NOMO-1 treated with DMSO at 0.1 percent for 48 hours (cell line): ENCODE measurements around the gene TMEM39B.
"Not testable (repeated sequence)": the region's sequence is repeated elsewhere in the genome, so short reads cannot be mapped to it uniquely, and the experiment has no call there.

Experiments used
- DNase-seq: peaks from one replicate; lab custom pipeline; 2025; ENCODE audit not compliant: unreplicated experiment; lab: John Stamatoyannopoulos, UW

TMEM39B gene

DNA sequence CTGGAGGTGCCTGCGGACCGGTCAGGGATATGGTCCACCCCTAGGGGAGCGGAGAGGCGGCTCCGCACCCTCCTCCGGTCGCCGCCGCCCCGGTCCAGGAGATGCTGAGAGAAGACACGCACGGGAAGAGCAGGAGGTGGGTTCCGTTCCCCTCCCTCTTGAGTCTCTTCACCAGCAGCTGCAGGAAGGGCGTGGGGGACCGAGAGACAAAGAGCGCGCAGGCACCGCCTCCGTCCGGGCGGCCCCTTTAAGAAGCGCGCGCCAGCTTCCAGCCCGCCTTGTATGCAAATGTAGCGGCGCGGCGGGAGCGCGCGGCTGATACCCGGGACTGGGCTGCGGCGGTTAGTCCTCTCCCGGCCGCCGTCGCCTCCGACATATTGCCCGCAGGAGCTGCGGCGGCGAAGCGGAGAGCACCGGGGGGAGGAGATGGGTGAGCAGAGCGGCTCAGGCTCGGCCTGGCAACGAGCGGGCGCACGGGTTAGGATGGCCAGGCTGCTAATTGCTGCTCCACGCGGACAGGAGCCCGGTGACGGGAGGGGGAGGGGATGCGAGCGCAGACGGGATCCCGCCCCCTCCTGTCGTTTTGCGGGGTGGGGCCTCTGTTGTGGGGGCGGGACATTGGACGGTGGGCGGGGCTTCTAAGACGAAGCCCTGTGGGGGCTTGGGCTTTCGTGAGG lies at the start of gene TMEM39B:
TMEM39B (plus strand) TSS at position 318 of the 677 bp plus-strand sequence; CDS start at position 427, 109 bp downstream.
- peak; percentile 97 for DNase-seq

- DNase-seq = no peak
Measured at GRCh38 chr1:32023351-32023750, 49.4 kb upstream of the TMEM39B start.

- DNase-seq = no peak
Measured at GRCh38 chr1:32025515-32025914, 47.2 kb upstream of the TMEM39B start.

- DNase-seq = no peak
Measured at GRCh38 chr1:32028746-32029145, 44.0 kb upstream of the TMEM39B start.

- no peak for DNase-seq
Measured at GRCh38 chr1:32031578-32032274, 41.0 kb upstream of the TMEM39B start.

GRCh38 chr1:32032275-32032615 lies 40.5 kb upstream of the TMEM39B start:
- DNase-seq = no peak

GRCh38 chr1:32035119-32035518 lies 37.6 kb upstream of the TMEM39B start:
- DNase-seq = no peak

GRCh38 chr1:32040711-32041110 lies 32.0 kb upstream of the TMEM39B start:
- DNase-seq = no peak

DNA sequence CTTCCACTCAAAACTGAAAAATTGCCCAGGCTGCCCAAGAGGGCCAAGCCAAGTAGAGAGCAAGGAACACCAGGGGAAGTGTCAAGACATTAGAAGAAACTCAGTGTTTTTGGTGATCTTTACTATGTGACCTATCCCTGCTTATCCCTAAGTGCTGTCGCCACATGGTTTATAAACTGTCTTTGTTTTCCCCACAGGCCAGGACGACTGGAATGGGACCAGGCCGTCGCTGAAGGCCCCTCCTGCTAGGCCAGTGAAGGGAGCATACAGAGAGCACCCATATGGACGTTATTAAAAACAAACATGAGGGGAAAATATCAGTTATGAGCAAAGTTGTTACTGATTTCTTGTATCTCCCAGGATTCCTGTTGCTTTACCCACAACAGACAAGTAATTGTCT lies 30.4 kb upstream of the TMEM39B start:
- DNase-seq = no peak

DNA sequence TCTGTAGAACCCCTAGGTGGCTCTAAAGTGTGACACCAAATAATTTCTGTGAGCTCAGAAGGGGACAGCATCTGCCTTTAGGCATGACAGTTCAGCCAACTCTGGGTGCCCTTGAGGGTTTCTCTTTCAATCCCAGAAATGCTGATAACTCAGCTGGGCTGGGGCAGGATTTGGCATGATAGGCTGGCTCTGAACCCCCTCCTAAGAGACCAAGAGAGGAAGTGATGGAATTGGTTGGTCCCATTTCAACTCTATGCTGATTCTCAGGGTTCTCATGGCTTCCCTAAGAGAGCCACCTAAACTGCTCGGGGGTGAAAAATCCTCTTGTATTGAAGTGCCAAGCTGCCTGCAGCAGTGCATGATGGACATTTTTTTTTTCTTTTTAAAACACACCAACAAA lies 28.5 kb upstream of the TMEM39B start:
- no peak for DNase-seq

DNA sequence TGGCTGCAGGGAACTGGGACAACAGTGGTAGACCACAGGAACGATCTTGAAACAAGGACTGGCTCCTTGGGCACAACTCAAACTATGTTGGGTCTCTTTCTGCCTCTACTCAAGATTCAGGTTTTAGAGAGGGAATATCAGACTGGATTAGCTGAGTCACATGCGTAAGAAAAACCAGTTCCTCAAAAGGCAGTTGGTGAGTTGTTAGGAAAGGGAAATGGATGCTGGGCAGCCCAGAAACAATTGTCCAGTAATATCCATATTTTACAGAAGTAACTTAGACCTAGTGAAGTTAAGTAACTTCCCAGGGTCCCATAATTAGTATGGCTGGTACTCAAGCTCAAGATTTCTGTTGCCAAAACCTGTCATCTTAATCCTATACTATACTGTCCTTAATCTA lies 27.0 kb upstream of the TMEM39B start:
- peak; percentile 71 for DNase-seq

DNA sequence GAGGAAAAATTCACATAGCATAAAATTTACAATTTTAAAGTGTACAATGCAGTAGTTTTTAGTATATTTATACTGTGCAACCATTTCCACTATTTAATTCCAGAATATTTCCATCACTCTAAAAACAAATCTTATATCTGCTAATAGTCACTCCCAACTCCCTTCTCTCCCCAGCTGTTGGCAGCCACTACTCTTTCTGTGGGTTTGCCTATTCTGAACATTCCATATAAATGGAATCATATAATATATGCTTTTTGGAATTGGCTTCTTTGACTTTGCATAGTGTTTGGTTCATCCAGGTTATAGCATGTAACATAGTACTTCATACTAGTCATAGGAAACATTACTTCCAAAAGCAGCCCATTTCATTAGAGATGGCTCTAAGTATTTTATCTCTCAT lies 25.0 kb upstream of the TMEM39B start:
- no peak for DNase-seq

DNA sequence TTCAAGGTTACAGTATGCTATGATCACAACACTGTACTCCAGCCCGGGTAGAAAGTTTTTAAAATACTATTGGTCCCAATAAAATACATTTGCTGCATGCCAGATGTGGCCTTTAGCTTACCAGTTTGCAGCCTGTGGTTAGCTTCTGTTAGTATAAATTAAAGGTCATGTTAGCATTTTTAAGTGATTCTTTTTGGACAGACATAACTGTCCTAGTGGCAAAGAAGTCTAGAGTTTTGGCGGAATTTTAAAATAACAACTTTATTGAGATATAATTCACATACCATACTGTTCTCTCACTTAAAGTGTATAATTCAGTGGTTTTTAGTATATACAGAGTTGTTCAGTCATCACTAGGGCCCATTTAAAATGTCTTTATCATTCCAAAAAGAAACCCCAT lies 24.3 kb upstream of the TMEM39B start:
- no peak for DNase-seq

DNA sequence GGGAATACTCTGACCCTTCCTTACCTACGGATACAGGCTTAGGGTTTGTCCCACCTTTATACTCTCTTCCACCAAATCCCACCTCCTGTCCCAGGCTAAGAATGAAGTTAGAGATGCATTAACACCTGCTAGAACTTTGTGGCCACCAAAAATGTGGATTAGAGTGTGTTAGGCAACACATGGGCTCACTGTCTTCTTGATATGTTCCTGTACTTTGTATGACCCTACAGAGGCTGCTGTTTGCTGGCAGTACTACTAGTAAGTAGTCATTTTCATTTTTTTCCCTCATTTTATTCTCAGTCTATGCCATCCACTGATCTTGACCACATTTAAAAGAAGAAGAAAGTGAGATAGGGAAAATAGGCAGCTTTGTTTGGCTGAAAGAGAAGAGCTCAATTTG lies 21.0 kb upstream of the TMEM39B start:
- no peak for DNase-seq

- no peak for DNase-seq
Measured at GRCh38 chr1:32052887-32053286, 19.9 kb upstream of the TMEM39B start.

DNA sequence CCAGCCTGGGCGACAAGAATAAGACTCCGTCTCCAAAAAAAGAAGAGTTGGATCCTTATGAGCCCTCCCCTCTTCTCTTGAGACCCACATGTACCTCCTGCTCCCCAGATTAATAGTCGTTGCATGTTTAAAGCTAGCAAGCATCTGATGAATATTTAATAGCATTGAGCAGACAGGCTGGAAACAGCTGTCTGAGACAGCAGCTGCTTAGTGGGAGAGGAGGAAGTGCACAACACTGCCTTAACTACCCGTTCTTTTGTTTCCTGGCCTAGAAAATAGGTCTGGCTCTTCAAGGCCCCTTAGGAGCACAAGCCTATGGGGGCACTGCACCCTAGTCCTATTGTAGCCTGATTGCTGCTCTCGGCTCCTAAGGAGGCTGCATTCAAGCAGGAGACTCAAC lies 17.3 kb upstream of the TMEM39B start:
- DNase-seq = no peak

DNA sequence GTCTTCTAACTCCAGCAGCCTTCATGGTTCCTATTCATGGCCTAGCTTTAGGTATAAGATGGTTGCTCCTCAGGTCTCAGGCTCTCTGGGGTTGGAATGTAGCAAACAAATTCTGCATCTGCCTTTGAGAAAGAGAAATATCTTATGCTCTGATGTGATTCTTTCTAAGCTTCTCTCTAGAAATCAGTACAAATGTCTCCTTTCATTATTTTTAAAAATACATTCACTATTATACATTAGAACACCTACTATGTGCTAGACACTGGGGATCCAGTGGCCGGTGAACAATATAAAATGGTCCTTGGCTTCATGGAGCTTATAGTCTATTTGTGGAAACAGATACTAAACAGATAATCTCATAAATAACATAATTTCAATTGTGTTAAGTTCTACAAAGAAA lies 16.1 kb upstream of the TMEM39B start:
- no peak for DNase-seq

- DNase-seq = no peak
Measured at GRCh38 chr1:32060914-32061313, 11.8 kb upstream of the TMEM39B start.

DNA sequence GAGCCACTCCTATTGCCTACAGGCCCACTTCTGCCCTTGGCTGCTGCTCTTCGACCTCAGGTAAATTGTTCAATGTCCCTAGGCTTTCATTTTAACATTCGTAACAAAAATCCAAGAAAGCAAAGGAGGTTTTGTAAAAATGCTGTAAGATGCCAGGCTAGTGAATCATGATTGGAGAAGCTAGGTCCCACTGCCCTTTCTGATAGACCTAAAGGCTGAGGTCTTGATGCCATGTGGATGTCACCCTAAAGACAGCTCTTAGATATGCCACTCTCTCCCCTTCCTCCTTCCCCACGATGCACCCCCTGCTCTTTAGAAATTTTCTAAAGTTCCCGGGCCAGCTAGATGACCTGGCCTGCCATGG lies 9.9 kb upstream of the TMEM39B start:
- DNase-seq = no peak

DNA sequence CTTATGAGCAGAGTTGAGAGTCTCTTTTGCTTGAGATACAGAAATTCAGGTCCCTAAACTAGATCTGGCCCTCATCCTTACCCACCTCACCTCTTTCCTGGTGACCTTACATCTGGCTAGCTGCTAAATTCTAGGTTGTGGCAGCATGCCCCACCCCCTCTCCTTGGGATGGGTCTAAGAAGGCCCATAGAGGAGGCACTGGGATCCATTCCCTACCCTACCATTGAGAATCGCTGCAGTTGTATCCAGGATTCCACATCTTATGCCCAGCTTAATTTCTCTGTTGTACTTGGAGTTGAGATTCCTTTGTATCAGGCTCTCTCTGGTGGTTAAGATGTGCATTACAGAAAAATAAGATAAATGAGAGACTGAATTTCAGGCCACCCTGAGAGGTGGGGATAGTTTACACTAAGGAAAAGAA lies 9.5 kb upstream of the TMEM39B start:
- DNase-seq = peak; percentile 48

DNA sequence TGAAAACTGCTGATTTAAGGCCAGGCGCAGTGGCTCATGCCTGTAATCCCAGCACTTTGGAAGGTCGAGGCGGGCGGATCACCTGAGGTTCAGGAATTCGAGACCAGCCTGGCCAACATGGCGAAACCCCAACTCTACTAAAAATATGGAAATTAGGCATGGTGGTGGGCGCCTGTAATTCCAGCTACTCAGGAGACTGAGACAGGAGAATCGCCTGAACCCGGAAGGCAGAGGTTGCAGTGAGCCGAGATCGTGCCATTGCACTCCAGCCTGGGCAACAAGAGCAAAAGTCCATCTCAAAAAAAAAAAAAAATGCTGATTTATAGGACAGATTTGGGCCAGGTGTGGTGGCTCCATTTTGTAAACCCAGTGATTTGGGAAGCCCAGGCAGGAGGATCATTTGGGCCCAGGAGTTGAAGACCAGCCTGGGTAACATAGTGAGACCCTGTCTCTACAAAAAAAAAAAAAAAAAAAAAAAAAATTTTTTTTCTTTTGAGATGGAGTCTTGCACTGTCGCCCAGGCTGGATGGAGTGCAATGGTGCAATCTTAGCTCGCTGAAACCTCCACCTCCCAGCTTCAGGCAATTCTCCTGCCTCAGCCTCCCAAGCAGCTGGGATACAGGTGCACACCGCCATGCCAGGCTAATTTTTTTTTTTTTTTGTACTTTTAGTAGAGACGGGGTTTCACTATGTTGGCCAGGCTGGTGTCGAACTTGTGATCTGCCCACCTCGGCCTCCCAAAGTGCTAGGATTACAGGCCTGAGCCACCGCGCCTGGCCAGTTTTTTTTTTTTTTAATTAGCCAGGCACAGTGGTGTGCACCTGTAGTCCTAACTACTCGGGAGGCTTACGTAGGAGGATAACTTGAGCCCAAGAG lies 6.9 kb upstream of the TMEM39B start:
- DNase-seq = not testable (repeated sequence)

- DNase-seq = peak; percentile 100
Measured at GRCh38 chr1:32066489-32066873, 6.3 kb upstream of the TMEM39B start.
